SH-SY5Y (cell line): ENCODE results near the gene PDRG1.

Source experiments
- GATA2 ChIP-seq: IDR thresholded peaks from 2 replicates; pipeline ENCODE4 v1.6.1; 2011; ENCODE audit warnings: mild to moderate bottlenecking, low read depth, low read length
- GATA3 ChIP-seq: IDR thresholded peaks from 2 replicates; pipeline ENCODE4 v1.6.1; 2011; ENCODE audit warnings: low read depth, mild to moderate bottlenecking, low read length, moderate library complexity

DNA sequence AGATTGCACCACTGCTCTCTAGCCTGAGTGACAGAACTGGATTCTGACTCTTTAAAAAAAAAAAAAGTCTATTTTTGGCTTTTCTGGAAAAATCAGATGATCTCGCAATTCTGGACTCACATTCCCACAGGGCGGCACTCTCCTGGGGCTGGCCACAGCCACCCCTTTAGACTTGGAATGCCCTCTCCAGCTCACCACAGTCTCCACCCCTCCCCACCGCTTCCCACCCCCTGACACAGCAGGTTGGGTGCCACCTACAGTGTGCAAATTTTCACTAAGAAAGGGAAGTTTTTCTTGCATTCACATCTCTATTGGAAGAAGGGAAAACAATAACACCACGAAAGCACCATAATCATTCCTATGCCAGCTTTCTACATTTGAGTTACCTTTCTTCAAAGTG is 15.4 kb downstream of the PDRG1 start:
- TF ChIP-seq GATA2 (no peak), GATA3 (no peak)
